AG09319 (cell line): Measurements from ENCODE around the gene SPIN3.
"Not testable (repeated sequence)": the region's sequence is repeated elsewhere in the genome, so short reads cannot be mapped to it uniquely, and the experiment has no call there.

Source experiments
- DNase-seq: peaks from one replicate; pipeline ENCODE4 v3.0.0-alpha.2; 2010; ENCODE audit warnings: low read depth; ENCODE audit errors: extremely low read depth
- TF ChIP-seq, protein P1 (sequence below): IDR thresholded peaks from 2 replicates; pipeline ENCODE4 v1.5.1; 2011; ENCODE audit warnings: low read depth, mild to moderate bottlenecking, inconsistent platforms, low read length, moderate library complexity

SPIN3 gene

GRCh38 chrX:56995271-56995994, at the start of gene SPIN3:
TSS of gene SPIN3 (minus strand) at chrX:56995541. CDS start at chrX:56994947, 594 bp downstream.
- no peak for DNase-seq
- TF ChIP-seq, protein P1, sequence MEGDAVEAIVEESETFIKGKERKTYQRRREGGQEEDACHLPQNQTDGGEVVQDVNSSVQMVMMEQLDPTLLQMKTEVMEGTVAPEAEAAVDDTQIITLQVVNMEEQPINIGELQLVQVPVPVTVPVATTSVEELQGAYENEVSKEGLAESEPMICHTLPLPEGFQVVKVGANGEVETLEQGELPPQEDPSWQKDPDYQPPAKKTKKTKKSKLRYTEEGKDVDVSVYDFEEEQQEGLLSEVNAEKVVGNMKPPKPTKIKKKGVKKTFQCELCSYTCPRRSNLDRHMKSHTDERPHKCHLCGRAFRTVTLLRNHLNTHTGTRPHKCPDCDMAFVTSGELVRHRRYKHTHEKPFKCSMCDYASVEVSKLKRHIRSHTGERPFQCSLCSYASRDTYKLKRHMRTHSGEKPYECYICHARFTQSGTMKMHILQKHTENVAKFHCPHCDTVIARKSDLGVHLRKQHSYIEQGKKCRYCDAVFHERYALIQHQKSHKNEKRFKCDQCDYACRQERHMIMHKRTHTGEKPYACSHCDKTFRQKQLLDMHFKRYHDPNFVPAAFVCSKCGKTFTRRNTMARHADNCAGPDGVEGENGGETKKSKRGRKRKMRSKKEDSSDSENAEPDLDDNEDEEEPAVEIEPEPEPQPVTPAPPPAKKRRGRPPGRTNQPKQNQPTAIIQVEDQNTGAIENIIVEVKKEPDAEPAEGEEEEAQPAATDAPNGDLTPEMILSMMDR: no peak

- TF ChIP-seq, protein P1: no peak
These were observed 48.9 kb upstream of the SPIN3 start for GRCh38 chrX:57044245-57044644.

GRCh38 chrX:57037265-57037664, 41.9 kb upstream of the SPIN3 start:
- not testable (repeated sequence) for DNase-seq

More at GRCh38 chrX:57044245-57044644, 48.9 kb upstream of the SPIN3 start:
- no peak for DNase-seq

GRCh38 chrX:56994375-56995270, 718 bp downstream of the SPIN3 start:
- TF ChIP-seq, protein P1: no peak
- no peak for DNase-seq

GRCh38 chrX:56987741-56988140, 7.6 kb downstream of the SPIN3 start:
- TF ChIP-seq, protein P1: no peak
- no peak for DNase-seq

DNA sequence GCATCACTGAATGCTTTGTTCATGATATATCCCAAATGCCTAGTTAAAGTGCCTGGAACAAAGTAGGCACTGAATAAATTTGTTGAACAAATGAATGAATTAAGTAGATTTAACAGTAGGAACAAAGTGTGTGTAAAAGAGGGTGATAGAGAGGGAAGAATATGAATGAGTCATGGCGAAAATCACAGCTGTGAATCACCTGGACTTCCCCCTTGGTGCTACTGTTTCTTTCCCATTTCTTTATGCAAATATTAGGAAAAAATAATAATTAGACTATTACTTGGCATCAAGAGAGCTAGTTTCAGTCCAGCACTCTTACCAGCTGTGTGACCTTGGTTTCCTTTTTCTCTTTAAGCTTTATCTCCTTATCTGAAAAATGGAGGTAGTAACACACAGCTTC, 9.2 kb downstream of the SPIN3 start:
- DNase-seq: no peak
- TF ChIP-seq, protein P1: no peak

DNA sequence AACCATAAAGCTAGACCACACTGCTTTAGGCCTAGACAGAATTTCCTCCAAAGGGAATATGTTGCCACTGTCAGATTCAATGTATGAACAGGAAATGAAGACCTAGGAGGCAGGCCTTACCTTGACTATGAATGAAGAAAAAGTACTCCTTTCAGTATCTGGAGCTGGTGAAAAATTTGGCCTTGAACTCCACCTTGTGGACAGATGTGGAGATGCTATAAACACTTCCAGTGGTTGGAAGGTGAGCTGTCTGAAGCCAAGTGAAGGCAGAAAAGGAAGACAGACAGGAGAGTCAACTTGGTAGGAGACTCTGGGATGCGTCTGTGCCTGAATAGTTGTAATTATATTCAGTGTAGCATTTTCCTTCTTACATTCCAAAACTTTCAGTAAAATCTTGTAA, 17.2 kb downstream of the SPIN3 start:
- DNase-seq: no peak
- TF ChIP-seq, protein P1: peak; percentile 67
